Panc1 (cell line): ENCODE data around the gene SLC52A1. TPM values are rescaled to one million over a fixed set of nuclear protein-coding genes. Genes with fewer than 3 reads are reported as not detected.

Source experiments
- ATAC-seq: fragments of 200-7000 bp; cut with Tn5 transposase; 2 replicates; pipeline ENCODE4 v1.9.1; 2020; ENCODE audit warnings: mild to moderate bottlenecking, moderate library complexity
- BruUV-seq: library from RNA; stranded (reverse); fragments of 400-500 nt; replicated peaks from 2 replicates; lab custom pipeline; 2021; lab: Mats Ljungman, UMichigan
- CTCF ChIA-PET: fragments of 300-600 bp; sonication (Branson Sonifier 250); formaldehyde crosslinking; loops from one replicate; lab custom pipeline; 2022; ENCODE audit warnings: antibody characterized with exemption; lab: Charles Lee
- POLR2A ChIA-PET: fragments of 300-600 bp; sonication (Branson Sonifier 250); formaldehyde crosslinking; loops from one replicate; lab custom pipeline; 2022; ENCODE audit warnings: antibody characterized with exemption; lab: Charles Lee
- DNase-seq: peaks from one replicate; pipeline ENCODE4 v3.0.0-alpha.2; 2010; ENCODE audit warnings: low read depth, low spot score
- H3K27ac ChIP-seq: 2 replicates; pipeline ENCODE4 v1.5.1; 2011; ENCODE audit warnings: mild to moderate bottlenecking, low read length, inconsistent platforms
- H3K27me3 ChIP-seq: fragments of 200-500 bp; sonication (Bioruptor generic); 2 replicates; pipeline ENCODE4 v1.6.0; 2014; ENCODE audit warnings: low read length, inconsistent platforms; ENCODE audit not compliant: control insufficient read depth, insufficient read depth
- H3K36me3 ChIP-seq: fragments of 200-500 bp; sonication (Bioruptor generic); 2 replicates; pipeline ENCODE4 v1.5.1; 2014; ENCODE audit warnings: inconsistent platforms, mild to moderate bottlenecking, low read length, moderate library complexity; ENCODE audit not compliant: control insufficient read depth, insufficient read depth
- H3K4me1 ChIP-seq: 2 replicates; pipeline ENCODE4 v1.5.1; 2011; ENCODE audit warnings: inconsistent platforms, mild to moderate bottlenecking, low read length, moderate library complexity; ENCODE audit not compliant: control insufficient read depth, insufficient read depth
- H3K4me3 ChIP-seq, 2 experiments: 2 replicates each; pipeline ENCODE4 v1.5.1; 2011 to 2012; ENCODE audit warnings: low read depth in 2 of 2, low read length in 2 of 2, mild to moderate bottlenecking in 2 of 2, inconsistent platforms in 1 of 2, moderate library complexity in 1 of 2
- H3K9me3 ChIP-seq: fragments of 200-500 bp; sonication (Bioruptor generic); 2 replicates; pipeline ENCODE4 v1.5.1; 2014; ENCODE audit warnings: low read depth, mild to moderate bottlenecking, inconsistent platforms, low read length, moderate library complexity; ENCODE audit not compliant: control insufficient read depth, insufficient read depth
- POLR2AphosphoS5 ChIP-seq: IDR thresholded peaks from 2 replicates; pipeline ENCODE4 v1.6.1; 2012; ENCODE audit warnings: mild to moderate bottlenecking, low read depth, low read length, moderate library complexity
- SIN3A ChIP-seq: IDR thresholded peaks from 2 replicates; pipeline ENCODE4 v1.6.1; 2012; ENCODE audit warnings: low read depth, mild to moderate bottlenecking, low read length, moderate library complexity, borderline replicate concordance; ENCODE audit not compliant: insufficient read depth
- TCF7L2 ChIP-seq: IDR thresholded peaks from 2 replicates; pipeline ENCODE4 v1.6.1; 2011; ENCODE audit warnings: mild to moderate bottlenecking, low read depth, low read length, inconsistent platforms
- in situ Hi-C: cut with HindIII; loops from 2 replicates; pipeline ENCODE4 v1.10.0; 2016; ENCODE audit warnings: low sequenced_read_pairs, low pct_unique_long_range_greater_than_20kb
- intact Hi-C: fragments of 100-400 bp; cut with micrococcal nuclease; formaldehyde crosslinking; loops from one replicate; pipeline ENCODE4 v1.10.0; 2022; ENCODE audit not compliant: unreplicated experiment
- total RNA-seq: library from RNA; stranded (reverse); gene quantifications from one replicate; pipeline ENCODE4 v1.2.1, GENCODE V29; 2021; ENCODE audit not compliant: unreplicated experiment
- TF ChIP-seq, protein P1 (sequence below): fragments of 450-650 bp; IDR thresholded peaks from 2 replicates; pipeline ENCODE4 v1.5.1; 2017; ENCODE audit warnings: mild to moderate bottlenecking
- TF ChIP-seq, protein P2 (sequence below), 2 experiments: IDR thresholded peaks; 2 replicates each; pipeline ENCODE4 v1.6.1; 2011 to 2012; ENCODE audit warnings: low read depth in 2 of 2, control low read depth in 1 of 2, low read length in 1 of 2, mild to moderate bottlenecking in 1 of 2, moderate library complexity in 1 of 2; ENCODE audit not compliant: insufficient read depth in 1 of 2

Gene SLC52A1
- total RNA-seq, 1 experiment from 2014 or later, result 0.54 TPM

DNA sequence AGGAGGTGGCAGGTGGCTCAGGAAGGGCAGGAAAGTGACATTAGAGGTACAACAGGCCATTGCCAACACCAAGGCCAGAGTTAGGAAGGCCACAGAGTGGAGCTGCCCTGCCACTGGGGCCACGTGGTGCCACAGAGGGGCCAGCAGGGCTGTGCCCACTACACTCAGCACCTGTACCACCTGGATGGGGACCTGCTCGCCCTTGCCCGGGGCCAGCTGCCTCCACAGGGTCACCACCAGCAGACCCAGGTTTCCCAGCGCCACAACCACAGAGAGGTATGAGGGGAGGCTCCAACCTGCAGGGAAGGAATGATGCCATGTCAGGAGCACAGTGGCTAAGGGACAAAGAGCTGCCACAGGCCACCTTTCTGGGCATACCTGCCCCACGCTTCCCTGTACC is 1.2 kb downstream of the SLC52A1 start:
- DNase-seq (no peak), ATAC-seq (no peak)
- no peaks in the 10 kb centered on the region for H3K4me1 ChIP-seq
- no peaks in the 10 kb centered on the region for H3K27me3 ChIP-seq
- POLR2A ChIA-PET, result no interaction called here
- no TSS peak for BruUV-seq
- no peak overlapping the region for H3K27ac ChIP-seq
- CTCF ChIA-PET, result interaction anchor here (0.5 to 0.7 kb wide), 3 partner anchors 10 to 27 kb away, joined by 3 read pairs; no protein-coding TSS in a partner anchor
- no peaks in the 10 kb centered on the region for H3K9me3 ChIP-seq
- TF ChIP-seq TCF7L2 (no peak), SIN3A (no peak), POLR2AphosphoS5 (no peak)
- TF ChIP-seq, protein P1, sequence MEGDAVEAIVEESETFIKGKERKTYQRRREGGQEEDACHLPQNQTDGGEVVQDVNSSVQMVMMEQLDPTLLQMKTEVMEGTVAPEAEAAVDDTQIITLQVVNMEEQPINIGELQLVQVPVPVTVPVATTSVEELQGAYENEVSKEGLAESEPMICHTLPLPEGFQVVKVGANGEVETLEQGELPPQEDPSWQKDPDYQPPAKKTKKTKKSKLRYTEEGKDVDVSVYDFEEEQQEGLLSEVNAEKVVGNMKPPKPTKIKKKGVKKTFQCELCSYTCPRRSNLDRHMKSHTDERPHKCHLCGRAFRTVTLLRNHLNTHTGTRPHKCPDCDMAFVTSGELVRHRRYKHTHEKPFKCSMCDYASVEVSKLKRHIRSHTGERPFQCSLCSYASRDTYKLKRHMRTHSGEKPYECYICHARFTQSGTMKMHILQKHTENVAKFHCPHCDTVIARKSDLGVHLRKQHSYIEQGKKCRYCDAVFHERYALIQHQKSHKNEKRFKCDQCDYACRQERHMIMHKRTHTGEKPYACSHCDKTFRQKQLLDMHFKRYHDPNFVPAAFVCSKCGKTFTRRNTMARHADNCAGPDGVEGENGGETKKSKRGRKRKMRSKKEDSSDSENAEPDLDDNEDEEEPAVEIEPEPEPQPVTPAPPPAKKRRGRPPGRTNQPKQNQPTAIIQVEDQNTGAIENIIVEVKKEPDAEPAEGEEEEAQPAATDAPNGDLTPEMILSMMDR, result no peak
- TF ChIP-seq, protein P2, sequence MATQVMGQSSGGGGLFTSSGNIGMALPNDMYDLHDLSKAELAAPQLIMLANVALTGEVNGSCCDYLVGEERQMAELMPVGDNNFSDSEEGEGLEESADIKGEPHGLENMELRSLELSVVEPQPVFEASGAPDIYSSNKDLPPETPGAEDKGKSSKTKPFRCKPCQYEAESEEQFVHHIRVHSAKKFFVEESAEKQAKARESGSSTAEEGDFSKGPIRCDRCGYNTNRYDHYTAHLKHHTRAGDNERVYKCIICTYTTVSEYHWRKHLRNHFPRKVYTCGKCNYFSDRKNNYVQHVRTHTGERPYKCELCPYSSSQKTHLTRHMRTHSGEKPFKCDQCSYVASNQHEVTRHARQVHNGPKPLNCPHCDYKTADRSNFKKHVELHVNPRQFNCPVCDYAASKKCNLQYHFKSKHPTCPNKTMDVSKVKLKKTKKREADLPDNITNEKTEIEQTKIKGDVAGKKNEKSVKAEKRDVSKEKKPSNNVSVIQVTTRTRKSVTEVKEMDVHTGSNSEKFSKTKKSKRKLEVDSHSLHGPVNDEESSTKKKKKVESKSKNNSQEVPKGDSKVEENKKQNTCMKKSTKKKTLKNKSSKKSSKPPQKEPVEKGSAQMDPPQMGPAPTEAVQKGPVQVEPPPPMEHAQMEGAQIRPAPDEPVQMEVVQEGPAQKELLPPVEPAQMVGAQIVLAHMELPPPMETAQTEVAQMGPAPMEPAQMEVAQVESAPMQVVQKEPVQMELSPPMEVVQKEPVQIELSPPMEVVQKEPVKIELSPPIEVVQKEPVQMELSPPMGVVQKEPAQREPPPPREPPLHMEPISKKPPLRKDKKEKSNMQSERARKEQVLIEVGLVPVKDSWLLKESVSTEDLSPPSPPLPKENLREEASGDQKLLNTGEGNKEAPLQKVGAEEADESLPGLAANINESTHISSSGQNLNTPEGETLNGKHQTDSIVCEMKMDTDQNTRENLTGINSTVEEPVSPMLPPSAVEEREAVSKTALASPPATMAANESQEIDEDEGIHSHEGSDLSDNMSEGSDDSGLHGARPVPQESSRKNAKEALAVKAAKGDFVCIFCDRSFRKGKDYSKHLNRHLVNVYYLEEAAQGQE (IDR thresholded peaks at IDR 0.05; ENCODE audit: insufficient read depth in 1 of 2, low read depth in 2 of 2, low read length in 1 of 2), result no peak
- intact Hi-C loops, result no loop called here
- H3K36me3 ChIP-seq, result no peaks in the 10 kb centered on the region
- no peak overlapping the region for H3K4me3 ChIP-seq
- in situ Hi-C loops, result no loop called here

DNA sequence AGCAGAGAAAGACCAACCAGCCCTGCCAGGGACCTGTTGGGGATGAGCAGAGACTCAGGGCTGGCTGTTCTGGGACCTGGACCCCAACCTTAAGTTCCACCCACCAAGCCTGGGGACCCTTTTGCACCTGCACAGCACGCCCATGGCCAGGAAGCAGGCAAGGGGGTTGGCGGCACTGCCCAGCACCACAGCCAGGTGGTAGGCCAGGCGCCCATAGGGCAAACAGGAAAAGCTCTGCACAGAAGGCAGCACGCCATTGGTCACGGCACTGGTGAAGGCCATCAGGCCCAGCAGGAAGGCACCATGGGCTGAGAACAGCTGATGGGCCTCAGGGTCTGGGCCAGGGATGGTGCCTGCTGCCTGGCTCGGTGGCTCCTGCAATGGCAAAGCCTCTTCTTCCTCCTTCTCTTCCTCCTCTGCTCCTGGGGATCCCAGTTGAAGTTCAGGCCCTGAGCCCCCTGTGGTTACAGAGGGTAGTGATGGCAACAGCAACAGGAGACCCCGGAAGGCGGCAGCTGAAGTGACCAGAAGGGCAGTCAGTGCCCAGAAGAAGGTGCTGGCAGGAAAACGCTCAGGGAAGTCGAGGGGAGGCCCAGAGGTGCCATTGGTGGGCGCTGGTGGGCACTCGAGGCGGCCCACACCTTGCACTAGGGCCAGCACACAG is 1.7 kb downstream of the SLC52A1 start:
- Histone ChIP-seq H3K36me3 (no peaks in the 10 kb centered on the region), H3K27me3 (no peaks in the 10 kb centered on the region), H3K4me1 (no peaks in the 10 kb centered on the region), H3K4me3 (no peak overlapping the region), H3K27ac (no peak overlapping the region), H3K9me3 (no peaks in the 10 kb centered on the region)
- no peak for ATAC-seq
- POLR2A ChIA-PET, result no interaction called here
- BruUV-seq, result no TSS peak
- TF ChIP-seq, protein P1, result no peak
- TF ChIP-seq SIN3A (no peak), TCF7L2 (no peak), POLR2AphosphoS5 (no peak)
- TF ChIP-seq, protein P2 (IDR thresholded peaks at IDR 0.05; ENCODE audit: insufficient read depth in 1 of 2, low read depth in 2 of 2, low read length in 1 of 2), result no peak
- in situ Hi-C loops, result no loop called here
- intact Hi-C loops, result no loop called here
- DNase-seq, result no peak
- CTCF ChIA-PET, result interaction anchor here (0.5 kb wide), 1 partner anchor 11 kb away, joined by 3 read pairs; no protein-coding TSS in a partner anchor
